T47D (cell line): ENCODE data around the gene DYRK1A.

Experiments used
- DNase-seq, 2 experiments: peaks; one replicate each; pipeline versions ENCODE4 v3.0.0 to v3.0.0-alpha.2; 2011 to 2012; ENCODE audit warnings: low read depth in 1 of 2, low spot score in 1 of 2
- JUND ChIP-seq: IDR thresholded peaks from 2 replicates; pipeline ENCODE4 v1.6.1; 2012; ENCODE audit warnings: low read depth
- in situ Hi-C: cut with HindIII; loops from 2 replicates; pipeline ENCODE4 v1.10.0; 2016; ENCODE audit warnings: low sequenced_read_pairs, low pct_unique_long_range_greater_than_20kb

DYRK1A gene

GRCh38 chr21:37554661-37555379 lies 188.2 kb downstream of the DYRK1A start:
- no peak for DNase-seq
- in situ Hi-C loops, result no loop called here
- no peak for TF ChIP-seq JUND

- no peak for TF ChIP-seq JUND
- no peak for DNase-seq
- in situ Hi-C loops, result no loop called here
Measured at GRCh38 chr21:37555672-37556261, 189.2 kb downstream of the DYRK1A start.

- in situ Hi-C loops, result no loop called here
- no peak for TF ChIP-seq JUND
- no peak for DNase-seq
Measured at GRCh38 chr21:37557261-37557950, 190.8 kb downstream of the DYRK1A start.

GRCh38 chr21:37558676-37559211 lies 192.2 kb downstream of the DYRK1A start:
- no peak for DNase-seq
- TF ChIP-seq JUND, result no peak
- in situ Hi-C loops, result no loop called here

GRCh38 chr21:37560385-37560784 lies 193.8 kb downstream of the DYRK1A start:
- no peak for TF ChIP-seq JUND
- in situ Hi-C loops, result no loop called here
- DNase-seq, result no peak

- in situ Hi-C loops, result no loop called here
- no peak for TF ChIP-seq JUND
- DNase-seq, result no peak
Measured at GRCh38 chr21:37561506-37561905, 194.9 kb downstream of the DYRK1A start.

GRCh38 chr21:37561941-37562919 lies 195.7 kb downstream of the DYRK1A start:
- in situ Hi-C loops, result no loop called here
- DNase-seq, result no peak
- no peak for TF ChIP-seq JUND

- DNase-seq, result no peak
- TF ChIP-seq JUND, result no peak
Measured at GRCh38 chr21:37562920-37563640, 196.5 kb downstream of the DYRK1A start.

GRCh38 chr21:37563641-37564340 lies 197.2 kb downstream of the DYRK1A start:
- DNase-seq, result peak; percentile 87 to 97
- in situ Hi-C loops, result no loop called here
- TF ChIP-seq JUND, result no peak

More at GRCh38 chr21:37562920-37563640, 196.5 kb downstream of the DYRK1A start:
- in situ Hi-C loops, result no loop called here

GRCh38 chr21:37564341-37564923 lies 197.9 kb downstream of the DYRK1A start:
- DNase-seq, result peak; percentile 31 to 95
- TF ChIP-seq JUND, result no peak
- in situ Hi-C loops, result no loop called here
